GM18505 (cell line): Measurements from ENCODE around the gene WDR37.

Source experiments
- ATAC-seq: cut with Tn5 transposase; IDR thresholded peaks from one replicate; pipeline ENCODE4 v1.9.1; 2021; ENCODE audit not compliant: unreplicated experiment
- POLR2A ChIP-seq: IDR thresholded peaks from 4 replicates; pipeline ENCODE4 v1.6.1; 2011; ENCODE audit warnings: borderline replicate concordance; ENCODE audit not compliant: insufficient read depth, insufficient read length; ENCODE audit errors: extremely low read depth

The WDR37 gene

DNA sequence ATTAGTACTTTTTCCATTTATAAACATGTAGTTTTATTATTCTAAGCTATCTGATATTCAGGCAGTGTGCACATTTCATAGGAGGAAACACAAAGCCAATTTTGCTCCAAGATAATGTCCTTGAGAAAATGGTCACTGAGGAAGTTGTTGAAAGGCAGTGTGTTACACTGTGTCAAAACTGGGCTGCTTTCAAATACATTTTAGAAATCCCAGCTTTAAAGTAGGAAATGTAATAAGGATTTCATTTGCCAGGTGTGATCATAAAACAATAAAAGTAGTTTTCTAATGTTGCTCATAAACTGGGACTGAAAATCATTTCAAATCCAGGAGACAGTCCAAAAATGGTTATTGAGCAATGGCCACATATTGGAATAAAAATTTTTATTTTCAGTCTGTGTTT lies 80.1 kb downstream of the WDR37 start:
- ATAC-seq, result no peak
- TF ChIP-seq POLR2A, result no peak

DNA sequence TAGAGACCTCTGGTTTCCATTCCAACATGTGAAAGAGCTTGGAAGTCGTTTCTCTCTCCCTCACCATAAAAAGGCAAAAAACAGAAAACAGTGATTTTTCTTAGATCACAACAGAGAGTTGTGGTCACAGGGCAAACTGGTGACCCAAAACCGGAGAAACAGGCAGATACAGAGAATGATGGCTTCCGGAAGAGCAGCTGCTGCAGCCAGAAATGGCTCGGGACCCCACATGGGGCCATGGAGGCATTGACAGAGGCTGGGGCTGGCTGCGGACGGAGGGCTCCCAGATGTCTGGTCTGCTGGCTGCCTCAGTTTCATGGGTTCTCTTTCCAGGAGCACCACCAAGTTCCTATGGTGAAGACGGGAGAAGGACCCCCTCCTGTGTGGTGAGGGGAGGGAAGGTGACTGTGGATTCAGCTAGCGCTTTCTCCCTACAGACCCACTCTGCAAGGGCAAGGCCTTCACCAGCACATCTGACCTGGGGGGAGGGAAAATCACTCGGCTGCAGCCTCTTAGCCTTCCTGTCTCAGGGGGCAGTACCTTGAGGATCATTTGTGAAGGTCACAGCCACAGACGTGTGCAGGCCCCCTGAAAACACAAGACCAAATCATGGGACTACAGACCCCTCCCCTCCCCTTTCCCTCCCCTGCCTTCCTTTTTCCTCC lies 81.4 kb downstream of the WDR37 start:
- no peak for ATAC-seq
- TF ChIP-seq POLR2A, result no peak

DNA sequence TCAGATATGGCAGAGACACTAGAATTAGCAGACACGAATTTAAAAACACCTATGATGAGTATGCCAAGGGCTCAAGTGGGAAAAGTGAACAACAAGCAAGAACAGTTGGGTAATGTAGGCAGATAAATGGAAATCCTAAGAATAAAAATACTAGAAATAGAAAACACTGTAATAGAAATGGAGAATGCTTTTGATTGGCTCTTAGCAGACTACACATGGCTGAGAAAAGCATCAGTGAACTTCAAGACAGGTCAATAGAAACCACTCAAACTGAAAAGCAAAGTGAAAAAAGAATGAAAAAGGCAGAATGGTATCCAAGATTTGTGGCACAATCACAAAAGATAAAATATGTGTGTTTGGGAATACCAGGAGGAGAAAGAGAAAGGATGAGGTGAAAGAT lies 82.3 kb downstream of the WDR37 start:
- TF ChIP-seq POLR2A, result no peak
- ATAC-seq, result no peak

DNA sequence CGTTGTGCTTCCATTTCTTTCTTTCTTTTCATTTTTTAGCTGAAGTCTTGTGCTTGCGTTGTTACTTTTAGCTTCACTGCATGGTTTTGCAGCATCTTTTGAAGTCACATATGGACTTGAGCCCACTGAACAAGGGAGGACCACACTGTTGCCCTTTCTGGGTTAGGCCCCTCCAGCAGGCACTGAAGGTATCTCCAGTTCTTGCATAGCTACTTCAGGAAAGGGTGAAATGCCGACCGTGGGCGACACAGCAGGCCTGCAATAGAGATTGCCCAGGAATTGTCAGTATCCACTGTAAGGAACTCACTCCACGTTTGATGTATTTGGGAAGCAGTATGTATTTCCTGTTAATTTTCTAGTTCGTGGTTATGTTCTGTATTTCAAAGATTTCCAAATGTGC lies 85.1 kb downstream of the WDR37 start:
- ATAC-seq, result no peak

DNA sequence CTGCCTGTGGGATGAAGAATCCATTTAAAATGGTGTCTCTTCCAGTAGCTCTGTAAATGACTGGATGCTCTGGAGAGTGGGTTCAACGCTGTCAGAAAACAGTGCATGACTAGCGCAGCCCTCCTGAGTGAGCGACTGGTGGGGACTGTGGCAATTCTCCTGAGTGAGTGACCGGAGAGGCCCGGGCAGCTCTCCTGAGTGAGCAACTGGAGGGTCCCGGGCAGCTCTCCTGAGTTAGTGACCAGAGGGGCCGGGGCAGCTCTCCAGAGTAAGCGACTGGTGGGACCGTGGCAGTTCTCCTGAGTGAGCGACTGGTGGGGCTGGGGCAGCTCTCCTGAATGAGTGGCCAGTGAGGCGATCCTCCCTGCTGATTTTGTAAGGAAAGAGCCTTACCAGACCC lies 85.5 kb downstream of the WDR37 start:
- no peak for TF ChIP-seq POLR2A
- no peak for ATAC-seq

More for the DNA sequence above, 85.1 kb downstream of the WDR37 start:
- TF ChIP-seq POLR2A, result no peak

DNA sequence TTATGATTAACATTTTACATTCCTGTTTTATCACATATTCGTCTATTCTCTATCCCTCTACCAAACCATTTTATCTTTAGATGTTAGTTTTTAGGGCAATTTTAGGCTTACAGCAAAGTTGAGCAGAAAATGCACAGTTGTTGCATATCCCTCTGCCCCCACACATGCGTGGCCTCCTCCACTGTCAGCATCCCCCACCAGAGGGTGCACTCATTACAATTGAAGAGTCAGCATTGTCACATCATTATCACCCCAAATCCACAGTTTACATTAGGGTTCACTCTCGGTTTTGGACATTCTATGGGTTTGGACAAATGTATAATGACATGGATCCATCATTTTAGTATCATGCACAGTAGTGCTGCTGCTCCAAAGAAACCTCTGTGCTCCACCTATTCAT lies 86.4 kb downstream of the WDR37 start:
- ATAC-seq, result no peak
- TF ChIP-seq POLR2A, result no peak

DNA sequence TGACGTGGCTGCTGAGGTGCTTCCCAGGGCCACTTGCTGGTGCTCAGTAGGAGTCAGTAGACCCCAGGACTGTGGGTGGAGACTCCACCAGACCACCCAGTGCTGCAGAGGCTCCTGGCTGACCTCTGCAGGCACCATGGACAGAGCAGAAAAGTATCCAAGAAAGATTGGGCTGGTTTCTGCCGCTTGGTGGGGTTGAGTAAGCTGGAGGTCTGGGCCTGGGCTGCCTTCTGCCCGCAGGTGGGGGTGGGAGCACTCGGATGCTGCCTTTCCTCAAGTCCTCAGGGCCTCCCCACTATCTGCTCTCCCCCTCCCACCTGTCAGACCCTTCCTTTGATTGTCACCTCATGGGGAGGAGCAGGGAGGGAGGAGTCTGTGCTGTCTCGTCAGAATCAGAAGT lies 91.6 kb downstream of the WDR37 start:
- TF ChIP-seq POLR2A, result no peak
- ATAC-seq, result no peak

DNA sequence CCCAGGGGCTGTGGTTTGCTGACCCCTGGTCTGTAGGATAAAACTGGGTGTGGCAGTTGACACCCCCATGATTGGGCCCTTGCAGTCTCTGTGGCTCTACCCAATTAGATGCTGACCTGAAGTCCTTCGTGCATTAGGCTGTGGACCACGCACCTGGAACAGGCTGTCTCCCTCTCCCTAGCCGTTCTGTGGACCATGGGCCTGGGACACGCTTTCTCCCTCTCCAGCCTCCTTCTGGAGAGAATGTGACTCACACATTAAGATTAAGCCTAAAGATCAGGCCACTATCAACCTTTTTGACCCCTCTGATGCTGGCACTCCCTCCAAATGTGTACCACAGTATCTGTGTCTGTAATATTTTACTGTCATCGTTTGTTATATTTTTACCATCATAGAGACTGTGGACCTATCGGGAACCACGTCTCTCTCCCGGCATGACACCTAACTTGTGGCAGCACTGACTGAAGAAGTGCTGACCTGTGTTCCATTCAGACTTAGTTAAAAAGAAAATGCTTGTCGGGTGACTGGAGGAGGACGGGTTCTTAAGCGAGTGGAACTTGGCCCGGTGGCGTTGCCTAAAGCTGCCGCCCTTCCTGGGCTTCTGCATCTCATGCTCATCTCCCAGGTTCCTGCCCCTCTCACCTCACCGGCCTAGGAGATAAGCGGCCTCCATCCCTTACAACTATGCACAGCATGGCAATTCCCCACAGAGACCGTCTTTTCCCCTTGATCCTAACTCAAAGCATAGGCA lies 92.8 kb downstream of the WDR37 start:
- ATAC-seq, result no peak
- TF ChIP-seq POLR2A, result no peak

DNA sequence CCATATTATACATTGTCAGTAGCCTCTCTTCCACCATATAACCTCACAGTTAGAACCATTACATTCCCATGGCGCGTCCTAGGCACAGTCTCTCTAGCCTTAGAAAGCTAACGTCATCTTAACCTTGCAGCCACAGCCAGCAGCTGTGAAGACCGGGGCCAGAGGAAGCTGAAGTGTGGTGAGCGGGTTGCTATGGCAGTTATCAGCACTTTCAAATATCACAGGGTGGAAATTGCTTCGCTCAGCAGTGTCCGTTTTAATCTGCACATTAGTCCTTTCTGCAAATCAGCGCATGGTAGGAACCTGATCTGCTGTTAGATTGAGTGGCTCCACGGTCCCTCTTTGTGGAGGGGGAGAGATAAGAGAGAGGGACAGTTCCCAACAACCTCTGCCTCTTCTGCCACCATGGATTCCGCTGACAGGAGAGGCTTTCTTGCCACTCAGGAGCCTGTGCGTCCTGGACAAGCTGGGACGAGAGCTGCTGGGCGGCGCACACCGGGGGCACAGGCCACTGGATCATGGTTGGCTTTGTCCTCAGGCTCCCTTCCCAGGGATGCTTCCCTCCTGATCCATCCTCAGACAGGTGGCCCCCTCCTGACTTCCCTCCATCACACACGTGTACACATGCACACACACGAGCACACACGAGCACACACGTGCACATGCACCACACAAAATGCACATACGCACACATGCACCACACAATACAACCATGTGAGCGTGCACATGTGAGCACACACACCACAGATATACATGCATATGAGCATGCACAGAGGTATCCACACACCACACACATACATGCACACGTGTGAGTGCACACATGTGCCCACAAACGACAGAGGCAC lies 93.8 kb downstream of the WDR37 start:
- no peak for ATAC-seq
- TF ChIP-seq POLR2A, result no peak

DNA sequence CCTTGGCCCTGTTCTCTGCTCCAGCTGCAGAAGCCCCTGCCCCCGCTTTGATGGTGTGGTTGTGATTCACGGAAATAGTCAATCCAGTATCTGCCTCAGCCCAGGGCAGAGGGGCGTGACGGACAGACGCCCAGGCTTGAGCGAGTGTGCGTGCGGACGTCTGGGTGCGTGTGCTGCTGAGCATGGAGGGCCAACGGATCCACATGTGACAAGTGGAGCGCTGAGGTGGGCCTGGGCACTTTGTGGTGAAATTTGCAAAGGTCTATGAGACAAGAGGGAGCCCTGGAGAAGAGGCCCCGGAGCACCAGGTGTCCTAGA lies 94.4 kb downstream of the WDR37 start:
- no peak for TF ChIP-seq POLR2A
- ATAC-seq, result no peak

DNA sequence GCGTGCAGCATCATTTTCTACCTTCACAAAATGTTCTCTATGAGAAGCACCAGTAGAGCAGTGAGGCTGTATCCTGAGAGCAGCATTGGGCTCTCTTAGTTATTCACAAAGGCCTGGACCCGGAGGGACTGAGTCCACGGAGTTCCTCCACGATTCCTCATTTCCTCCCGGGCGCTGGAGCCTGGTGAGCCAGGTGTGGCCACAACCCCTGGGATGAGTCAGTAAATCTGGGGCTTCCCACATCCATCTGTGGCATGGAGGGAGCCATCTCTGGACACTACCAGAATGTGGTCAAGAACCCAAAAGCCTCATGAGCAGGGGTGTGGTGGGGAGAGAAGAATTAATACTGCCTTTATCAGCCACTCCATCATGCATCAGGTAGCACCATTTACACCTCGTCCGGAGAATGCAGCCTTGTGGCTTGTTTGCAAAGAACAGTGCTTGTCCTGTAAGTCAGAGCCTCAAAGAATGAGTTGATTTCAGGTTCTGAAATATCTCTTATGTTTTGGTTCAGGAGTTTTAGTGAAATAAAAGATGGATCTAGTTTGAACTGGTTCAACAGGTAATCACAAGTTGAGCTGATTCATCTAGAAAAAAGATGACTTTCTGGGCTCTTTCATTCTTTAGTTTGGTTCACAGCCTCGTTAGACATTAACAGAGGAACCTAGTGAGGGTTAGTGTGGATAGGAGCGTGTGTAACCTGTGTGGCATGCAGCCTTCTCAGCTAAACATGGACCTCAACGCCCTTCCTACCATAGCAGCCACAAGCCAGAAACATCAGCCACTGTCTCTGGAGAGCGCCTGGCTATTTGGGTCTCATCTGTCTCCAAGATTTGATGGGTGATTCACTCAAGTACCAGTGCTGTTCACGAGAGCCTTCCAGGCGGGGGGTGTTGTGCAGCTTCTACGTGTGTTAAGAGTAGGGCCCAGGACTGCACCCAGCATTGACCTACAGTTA lies 95.2 kb downstream of the WDR37 start:
- TF ChIP-seq POLR2A, result no peak
- no peak for ATAC-seq

DNA sequence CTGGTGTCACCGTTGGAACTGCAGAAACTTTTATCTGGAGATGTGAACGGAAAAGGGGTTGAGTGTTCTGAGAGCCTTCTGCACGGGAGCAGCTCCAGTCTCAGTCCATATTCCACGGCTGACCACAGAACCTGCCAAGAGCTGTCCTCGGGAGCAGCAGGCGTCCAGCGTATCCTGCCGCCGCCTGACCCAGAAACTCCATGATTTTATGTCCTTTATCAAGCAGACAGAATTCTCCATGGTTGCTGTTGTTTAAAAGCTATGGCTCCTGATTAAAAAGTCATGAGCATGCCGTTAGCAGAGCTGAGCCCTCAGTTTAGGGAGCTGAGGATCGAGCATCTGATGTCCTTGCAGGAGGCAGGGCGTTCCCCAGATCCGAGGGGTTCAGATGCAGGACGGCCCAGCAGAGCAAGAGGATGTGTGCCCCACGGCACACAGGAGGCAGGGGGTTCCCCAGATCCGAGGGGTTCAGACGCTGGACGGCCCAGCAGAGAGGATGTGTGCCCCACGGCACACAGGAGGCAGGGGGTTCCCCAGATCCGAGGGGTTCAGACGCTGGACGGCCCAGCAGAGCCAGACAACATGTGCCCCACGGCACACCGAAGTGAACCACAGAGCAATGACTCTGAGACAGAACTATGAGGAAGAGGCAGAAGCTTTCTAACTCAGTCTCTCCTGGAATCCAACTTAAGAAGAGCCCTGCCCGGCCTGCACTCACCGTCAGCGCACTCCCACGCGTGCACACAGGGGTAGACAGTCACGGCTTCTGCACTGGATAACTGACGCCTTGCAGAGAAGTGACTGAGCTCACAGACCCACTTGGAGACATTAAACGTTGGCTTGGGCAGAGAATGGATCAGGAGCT lies 96.4 kb downstream of the WDR37 start:
- TF ChIP-seq POLR2A, result no peak
- no peak for ATAC-seq

DNA sequence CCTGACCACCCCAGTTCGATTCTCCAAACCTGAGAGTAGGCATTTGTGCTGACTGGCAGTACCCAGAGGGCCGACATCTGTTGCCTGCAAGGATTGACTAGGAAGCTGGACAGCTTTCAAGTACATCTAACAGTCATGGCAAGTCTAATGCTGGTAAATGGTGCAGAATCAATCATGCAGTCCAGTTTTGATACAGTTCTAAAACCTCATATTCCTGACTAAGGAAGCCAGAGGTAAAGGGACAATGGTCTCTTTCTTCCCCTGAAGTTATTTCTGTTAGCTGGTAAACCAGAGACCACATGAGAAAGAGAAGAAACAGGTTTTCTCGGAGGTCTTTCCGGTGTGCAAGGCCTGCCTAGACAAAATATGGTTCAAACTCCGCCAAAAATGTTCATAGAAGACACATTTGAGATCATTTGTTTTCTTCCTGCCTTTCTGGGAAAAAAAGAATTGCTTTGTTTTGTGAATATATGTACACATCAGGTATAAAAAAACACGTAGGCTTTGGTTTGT lies 97.1 kb downstream of the WDR37 start:
- TF ChIP-seq POLR2A, result no peak
- no peak for ATAC-seq
